ENCODE data around the gene UBE2G2.

GRCh38 chr21:44814498-44815023 lies 12.9 kb upstream of the UBE2G2 start:
- TF ChIP-seq POLR2A (IDR thresholded peaks at IDR 0.05): no peak
- TF ChIP-seq, protein P1, sequence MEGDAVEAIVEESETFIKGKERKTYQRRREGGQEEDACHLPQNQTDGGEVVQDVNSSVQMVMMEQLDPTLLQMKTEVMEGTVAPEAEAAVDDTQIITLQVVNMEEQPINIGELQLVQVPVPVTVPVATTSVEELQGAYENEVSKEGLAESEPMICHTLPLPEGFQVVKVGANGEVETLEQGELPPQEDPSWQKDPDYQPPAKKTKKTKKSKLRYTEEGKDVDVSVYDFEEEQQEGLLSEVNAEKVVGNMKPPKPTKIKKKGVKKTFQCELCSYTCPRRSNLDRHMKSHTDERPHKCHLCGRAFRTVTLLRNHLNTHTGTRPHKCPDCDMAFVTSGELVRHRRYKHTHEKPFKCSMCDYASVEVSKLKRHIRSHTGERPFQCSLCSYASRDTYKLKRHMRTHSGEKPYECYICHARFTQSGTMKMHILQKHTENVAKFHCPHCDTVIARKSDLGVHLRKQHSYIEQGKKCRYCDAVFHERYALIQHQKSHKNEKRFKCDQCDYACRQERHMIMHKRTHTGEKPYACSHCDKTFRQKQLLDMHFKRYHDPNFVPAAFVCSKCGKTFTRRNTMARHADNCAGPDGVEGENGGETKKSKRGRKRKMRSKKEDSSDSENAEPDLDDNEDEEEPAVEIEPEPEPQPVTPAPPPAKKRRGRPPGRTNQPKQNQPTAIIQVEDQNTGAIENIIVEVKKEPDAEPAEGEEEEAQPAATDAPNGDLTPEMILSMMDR (IDR thresholded peaks at IDR 0.05): no peak
